Measurements from ENCODE around the gene CDK5R2.

The CDK5R2 gene

DNA sequence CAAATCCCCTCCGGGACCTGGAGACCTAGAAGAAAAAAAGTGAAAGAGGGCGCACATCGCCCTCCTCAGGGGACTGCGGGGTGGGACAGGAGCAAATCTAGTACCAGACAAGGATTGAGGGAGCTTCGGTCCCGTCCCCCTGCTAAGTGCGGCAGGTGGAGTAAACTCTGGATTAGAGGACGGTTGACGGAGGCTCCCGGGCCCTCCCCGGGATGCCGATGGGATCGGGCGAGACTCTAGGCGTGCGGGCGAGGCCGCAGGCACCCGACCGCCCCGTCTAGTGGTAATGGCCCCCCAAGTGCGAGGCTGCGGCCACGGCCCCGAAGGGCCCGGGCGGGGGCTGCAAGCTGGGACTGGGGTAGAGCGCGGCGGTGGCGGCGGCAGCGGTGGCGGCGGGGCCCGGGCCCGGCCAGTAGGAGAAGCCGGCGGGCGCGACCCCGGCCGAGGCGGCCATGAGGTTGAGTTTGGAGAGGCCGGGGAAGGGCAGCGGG, 22.0 kb downstream of the CDK5R2 start:
- Histone ChIP-seq H3K27me3 (ENCODE audit: control insufficient read depth, insufficient read depth, low read length, poor library complexity, severe bottlenecking) (peaks cover 100% of the 10 kb centered on the region), H3K4me1 (ENCODE audit: control insufficient read depth, insufficient read depth, low read length) (peaks cover 17% of the 10 kb centered on the region), H3K4me3 (ENCODE audit: insufficient read depth, low read depth, low read length) (no peak overlapping the region), H3K36me3 (ENCODE audit: control insufficient read depth, insufficient read depth, low read length) (no peaks in the 10 kb centered on the region), H3K9me3 (ENCODE audit: control insufficient read depth, low read length) (no peaks in the 10 kb centered on the region), H3K27ac (ENCODE audit: insufficient read depth, low read depth, low read length, poor library complexity, severe bottlenecking) (no peak overlapping the region)
- 2% methylated on average over 46 of the region's 46 CpGs for WGBS, 2 experiments

- H3K4me3 ChIP-seq (ENCODE audit: insufficient read depth, low read depth, low read length) = no peak overlapping the region
Observed at GRCh38 chr2:218981881-218982585, 22.6 kb downstream of the CDK5R2 start.

GRCh38 chr2:218982586-218983262, 23.3 kb downstream of the CDK5R2 start:
- Histone ChIP-seq H3K9me3 (ENCODE audit: control insufficient read depth, low read length) (no peaks in the 10 kb centered on the region), H3K4me1 (ENCODE audit: control insufficient read depth, insufficient read depth, low read length) (peaks cover 17% of the 10 kb centered on the region), H3K27ac (ENCODE audit: insufficient read depth, low read depth, low read length, poor library complexity, severe bottlenecking) (no peak overlapping the region), H3K4me3 (ENCODE audit: insufficient read depth, low read depth, low read length) (no peak overlapping the region), H3K27me3 (ENCODE audit: control insufficient read depth, insufficient read depth, low read length, poor library complexity, severe bottlenecking) (peaks cover 100% of the 10 kb centered on the region), H3K36me3 (ENCODE audit: control insufficient read depth, insufficient read depth, low read length) (no peaks in the 10 kb centered on the region)
- 5 to 7% methylated on average over 28 of the region's 28 CpGs for WGBS, 2 experiments

More at GRCh38 chr2:218981881-218982585, 22.6 kb downstream of the CDK5R2 start:
- Histone ChIP-seq H3K4me1 (ENCODE audit: control insufficient read depth, insufficient read depth, low read length) (peaks cover 17% of the 10 kb centered on the region), H3K27ac (ENCODE audit: insufficient read depth, low read depth, low read length, poor library complexity, severe bottlenecking) (no peak overlapping the region), H3K27me3 (ENCODE audit: control insufficient read depth, insufficient read depth, low read length, poor library complexity, severe bottlenecking) (peaks cover 100% of the 10 kb centered on the region), H3K9me3 (ENCODE audit: control insufficient read depth, low read length) (no peaks in the 10 kb centered on the region), H3K36me3 (ENCODE audit: control insufficient read depth, insufficient read depth, low read length) (no peaks in the 10 kb centered on the region)
- 1% methylated on average over 69 of the region's 69 CpGs for WGBS, 2 experiments

- H3K4me1 ChIP-seq (ENCODE audit: control insufficient read depth, insufficient read depth, low read length) = peaks cover 17% of the 10 kb centered on the region
- no peaks in the 10 kb centered on the region for H3K36me3 ChIP-seq (ENCODE audit: control insufficient read depth, insufficient read depth, low read length)
- H3K9me3 ChIP-seq (ENCODE audit: control insufficient read depth, low read length) = no peaks in the 10 kb centered on the region
- no peak overlapping the region for H3K27ac ChIP-seq (ENCODE audit: insufficient read depth, low read depth, low read length, poor library complexity, severe bottlenecking)
- WGBS, 2 experiments = 6 to 7% methylated on average over 23 of the region's 23 CpGs
- peaks cover 100% of the 10 kb centered on the region for H3K27me3 ChIP-seq (ENCODE audit: control insufficient read depth, insufficient read depth, low read length, poor library complexity, severe bottlenecking)
- H3K4me3 ChIP-seq (ENCODE audit: insufficient read depth, low read depth, low read length) = no peak overlapping the region
Observed at GRCh38 chr2:218983263-218983933, 23.9 kb downstream of the CDK5R2 start.

- Histone ChIP-seq H3K36me3 (ENCODE audit: control insufficient read depth, insufficient read depth, low read length) (no peaks in the 10 kb centered on the region), H3K4me3 (ENCODE audit: insufficient read depth, low read depth, low read length) (no peak overlapping the region), H3K4me1 (ENCODE audit: control insufficient read depth, insufficient read depth, low read length) (peaks cover 17% of the 10 kb centered on the region), H3K9me3 (ENCODE audit: control insufficient read depth, low read length) (no peaks in the 10 kb centered on the region), H3K27me3 (ENCODE audit: control insufficient read depth, insufficient read depth, low read length, poor library complexity, severe bottlenecking) (peaks cover 100% of the 10 kb centered on the region), H3K27ac (ENCODE audit: insufficient read depth, low read depth, low read length, poor library complexity, severe bottlenecking) (no peak overlapping the region)
- WGBS, 2 experiments = 6% methylated on average over 10 of the region's 10 CpGs
Observed at GRCh38 chr2:218983934-218984238, 24.4 kb downstream of the CDK5R2 start.

GRCh38 chr2:218984239-218985020, 25.0 kb downstream of the CDK5R2 start:
- Histone ChIP-seq H3K36me3 (ENCODE audit: control insufficient read depth, insufficient read depth, low read length) (no peaks in the 10 kb centered on the region), H3K27me3 (ENCODE audit: control insufficient read depth, insufficient read depth, low read length, poor library complexity, severe bottlenecking) (peaks cover 100% of the 10 kb centered on the region), H3K4me1 (ENCODE audit: control insufficient read depth, insufficient read depth, low read length) (peaks cover 17% of the 10 kb centered on the region), H3K4me3 (ENCODE audit: insufficient read depth, low read depth, low read length) (no peak overlapping the region), H3K9me3 (ENCODE audit: control insufficient read depth, low read length) (no peaks in the 10 kb centered on the region), H3K27ac (ENCODE audit: insufficient read depth, low read depth, low read length, poor library complexity, severe bottlenecking) (no peak overlapping the region)
- WGBS, 2 experiments = 1 to 2% methylated on average over 50 of the region's 50 CpGs

GRCh38 chr2:218985021-218985324, 25.5 kb downstream of the CDK5R2 start, which contains the start of gene FEV:
FEV (minus strand) TSS chr2:218985184; CDS start chr2:218985075, 109 bp downstream.
- no peak within 1 kb of the TSS for H3K27ac ChIP-seq (ENCODE audit: insufficient read depth, low read depth, low read length, poor library complexity, severe bottlenecking)
- H3K36me3 ChIP-seq (ENCODE audit: control insufficient read depth, insufficient read depth, low read length) = no peaks in the 10 kb centered on the region
- peaks cover 17% of the 10 kb centered on the region for H3K4me1 ChIP-seq (ENCODE audit: control insufficient read depth, insufficient read depth, low read length)
- no peaks in the 10 kb centered on the region for H3K9me3 ChIP-seq (ENCODE audit: control insufficient read depth, low read length)
- 0 to 1% methylated on average over 32 of the region's 32 CpGs for WGBS, 2 experiments
- H3K4me3 ChIP-seq (ENCODE audit: insufficient read depth, low read depth, low read length) = peak within 1 kb of the TSS; percentile 22
- peaks cover 100% of the 10 kb centered on the region for H3K27me3 ChIP-seq (ENCODE audit: control insufficient read depth, insufficient read depth, low read length, poor library complexity, severe bottlenecking)

DNA sequence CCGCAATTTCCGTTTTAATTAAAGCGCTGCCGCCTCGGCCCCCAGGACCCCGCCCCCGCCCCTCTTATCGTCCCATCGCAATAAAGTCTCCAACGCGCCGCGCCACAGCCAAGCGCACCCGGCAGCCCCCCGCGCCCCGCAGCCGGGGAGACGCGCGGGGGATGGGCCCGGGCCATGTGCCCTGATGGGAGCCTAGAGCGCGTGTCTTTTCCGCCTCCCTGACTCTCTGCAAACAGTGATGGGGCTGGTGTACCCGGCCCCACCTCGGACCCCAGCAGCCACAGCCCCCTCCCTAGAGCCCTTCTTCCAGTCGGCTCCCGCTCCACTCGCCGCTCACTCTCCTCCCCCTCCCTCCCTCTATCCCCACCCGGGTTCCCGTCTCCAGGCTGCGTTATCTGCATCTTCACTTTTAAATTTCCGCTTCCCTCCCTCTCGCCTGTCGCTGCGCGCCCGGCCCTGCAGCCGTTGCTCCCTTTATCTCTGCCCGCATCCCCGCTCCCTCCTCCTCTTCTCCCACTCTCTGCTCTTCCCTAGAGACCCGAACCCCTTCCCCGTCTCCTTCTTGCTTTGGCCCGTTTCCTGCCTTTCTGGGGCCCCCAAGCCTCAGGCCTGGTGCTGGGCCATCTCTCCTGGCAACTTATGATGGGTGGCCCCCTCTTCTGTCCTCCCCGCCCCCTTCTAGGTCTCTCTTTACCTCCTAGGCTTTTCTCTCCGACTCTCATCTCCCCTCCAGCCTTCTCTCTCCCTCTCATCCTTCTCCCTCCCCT, 26.0 kb downstream of the CDK5R2 start:
- 1% methylated on average over 49 of the region's 49 CpGs for WGBS, 2 experiments
- Histone ChIP-seq H3K36me3 (ENCODE audit: control insufficient read depth, insufficient read depth, low read length) (no peaks in the 10 kb centered on the region), H3K27me3 (ENCODE audit: control insufficient read depth, insufficient read depth, low read length, poor library complexity, severe bottlenecking) (peaks cover 100% of the 10 kb centered on the region), H3K4me3 (ENCODE audit: insufficient read depth, low read depth, low read length) (peak overlapping the region; percentile 22), H3K9me3 (ENCODE audit: control insufficient read depth, low read length) (no peaks in the 10 kb centered on the region), H3K4me1 (ENCODE audit: control insufficient read depth, insufficient read depth, low read length) (peaks cover 17% of the 10 kb centered on the region), H3K27ac (ENCODE audit: insufficient read depth, low read depth, low read length, poor library complexity, severe bottlenecking) (no peak overlapping the region)

DNA sequence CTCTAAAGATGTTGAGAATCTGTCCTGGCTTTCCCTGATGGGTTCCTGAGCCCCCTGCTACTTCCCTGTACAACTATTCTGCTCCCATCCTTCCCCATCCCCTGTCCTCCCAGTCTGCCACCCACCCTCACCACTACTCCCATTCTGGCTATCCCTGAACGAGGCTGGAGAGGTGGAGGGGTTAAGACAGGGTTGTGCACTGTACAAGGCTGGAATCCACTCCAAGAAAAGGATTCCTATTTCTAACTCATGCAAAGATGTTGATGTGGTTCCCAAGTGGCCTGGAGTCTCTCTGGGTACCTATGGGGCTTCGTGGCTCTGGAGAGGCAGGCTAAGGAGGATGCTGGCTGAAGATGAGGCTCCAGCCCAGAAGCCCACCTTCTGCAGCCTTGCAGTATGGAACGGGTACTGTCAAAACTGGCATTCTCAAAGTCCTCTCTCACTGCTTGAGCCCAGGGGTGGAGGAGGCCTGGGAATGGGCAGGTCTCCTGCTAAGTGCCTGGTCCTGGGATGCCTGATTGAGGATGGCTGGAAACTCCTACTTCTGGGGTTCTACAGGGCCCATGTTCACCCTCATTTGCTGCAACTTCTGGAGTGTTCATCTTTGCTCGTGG, 26.8 kb downstream of the CDK5R2 start:
- H3K4me3 ChIP-seq (ENCODE audit: insufficient read depth, low read depth, low read length) = no peak overlapping the region
- no peak overlapping the region for H3K27ac ChIP-seq (ENCODE audit: insufficient read depth, low read depth, low read length, poor library complexity, severe bottlenecking)
- no peaks in the 10 kb centered on the region for H3K36me3 ChIP-seq (ENCODE audit: control insufficient read depth, insufficient read depth, low read length)
- peaks cover 100% of the 10 kb centered on the region for H3K27me3 ChIP-seq (ENCODE audit: control insufficient read depth, insufficient read depth, low read length, poor library complexity, severe bottlenecking)
- WGBS, 2 experiments = 24 to 25% methylated on average over 4 of the region's 4 CpGs
- no peaks in the 10 kb centered on the region for H3K9me3 ChIP-seq (ENCODE audit: control insufficient read depth, low read length)
- peaks cover 17% of the 10 kb centered on the region for H3K4me1 ChIP-seq (ENCODE audit: control insufficient read depth, insufficient read depth, low read length)

Data from ectodermal cell (in vitro differentiated cells).